Measurements from ENCODE around the gene ATP5F1E. TPM values are rescaled to one million over a fixed set of nuclear protein-coding genes. Genes with fewer than 3 reads are reported as not detected.

ATP5F1E gene
- total RNA-seq, 1 donor from 2014 or later, result 134 TPM

- TF ChIP-seq, protein P1, sequence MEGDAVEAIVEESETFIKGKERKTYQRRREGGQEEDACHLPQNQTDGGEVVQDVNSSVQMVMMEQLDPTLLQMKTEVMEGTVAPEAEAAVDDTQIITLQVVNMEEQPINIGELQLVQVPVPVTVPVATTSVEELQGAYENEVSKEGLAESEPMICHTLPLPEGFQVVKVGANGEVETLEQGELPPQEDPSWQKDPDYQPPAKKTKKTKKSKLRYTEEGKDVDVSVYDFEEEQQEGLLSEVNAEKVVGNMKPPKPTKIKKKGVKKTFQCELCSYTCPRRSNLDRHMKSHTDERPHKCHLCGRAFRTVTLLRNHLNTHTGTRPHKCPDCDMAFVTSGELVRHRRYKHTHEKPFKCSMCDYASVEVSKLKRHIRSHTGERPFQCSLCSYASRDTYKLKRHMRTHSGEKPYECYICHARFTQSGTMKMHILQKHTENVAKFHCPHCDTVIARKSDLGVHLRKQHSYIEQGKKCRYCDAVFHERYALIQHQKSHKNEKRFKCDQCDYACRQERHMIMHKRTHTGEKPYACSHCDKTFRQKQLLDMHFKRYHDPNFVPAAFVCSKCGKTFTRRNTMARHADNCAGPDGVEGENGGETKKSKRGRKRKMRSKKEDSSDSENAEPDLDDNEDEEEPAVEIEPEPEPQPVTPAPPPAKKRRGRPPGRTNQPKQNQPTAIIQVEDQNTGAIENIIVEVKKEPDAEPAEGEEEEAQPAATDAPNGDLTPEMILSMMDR (IDR thresholded peaks at IDR 0.05; ENCODE audit: borderline replicate concordance), result no peak
- no peak overlapping the region for H3K27ac ChIP-seq (replicated peaks)
- no peaks in the 10 kb centered on the region for H3K27me3 ChIP-seq (ENCODE audit: low read depth)
- no peaks in the 10 kb centered on the region for H3K9me3 ChIP-seq (replicated peaks)
- intact Hi-C loops (cut with micrococcal nuclease), result no loop called here
- peaks cover 27% of the 10 kb centered on the region for H3K4me1 ChIP-seq
- H3K36me3 ChIP-seq, result peaks cover 52% of the 10 kb centered on the region
- H3K4me3 ChIP-seq, result no peak overlapping the region
- DNase-seq, result no peak
Measured at GRCh38 chr20:59022754-59023153, 9.4 kb downstream of the ATP5F1E start.

DNA sequence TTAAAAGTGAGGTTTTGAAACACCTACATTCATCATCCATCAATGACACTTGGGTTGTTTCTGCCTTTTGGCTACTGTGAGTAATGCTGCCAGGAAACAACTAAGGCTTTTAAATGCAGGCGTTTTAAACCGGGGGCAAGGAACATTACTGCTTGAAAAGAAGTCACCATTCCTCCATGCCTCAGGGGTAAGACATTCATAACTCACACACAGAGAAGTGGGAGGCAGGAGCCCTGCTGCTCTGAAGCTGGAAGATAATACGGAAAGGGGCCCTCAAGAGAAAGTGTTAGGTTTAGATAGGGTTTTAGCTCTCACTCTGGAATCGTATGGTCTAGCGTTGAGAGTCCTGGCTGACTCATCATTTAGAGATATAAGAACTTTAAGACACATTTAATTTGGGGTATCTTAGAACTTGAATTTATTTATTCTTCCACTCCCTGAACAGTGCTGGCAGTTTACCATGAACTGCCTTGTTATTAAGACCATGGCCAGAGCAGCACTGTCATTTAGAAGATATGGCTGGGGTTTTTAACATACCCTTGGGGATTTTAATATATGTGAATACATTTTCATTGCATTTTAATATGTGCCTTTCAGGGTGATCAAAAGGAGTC lies 11.1 kb downstream of the ATP5F1E start:
- intact Hi-C loops (cut with micrococcal nuclease), result no loop called here
- Histone ChIP-seq H3K27me3 (ENCODE audit: low read depth) (no peaks in the 10 kb centered on the region), H3K9me3 (replicated peaks) (no peaks in the 10 kb centered on the region), H3K36me3 (peaks cover 42% of the 10 kb centered on the region), H3K27ac (replicated peaks) (no peak overlapping the region), H3K4me3 (no peak overlapping the region), H3K4me1 (peaks cover 32% of the 10 kb centered on the region)
- TF ChIP-seq, protein P1 (IDR thresholded peaks at IDR 0.05; ENCODE audit: borderline replicate concordance), result no peak
- no peak for DNase-seq

- H3K27ac ChIP-seq (replicated peaks), result no peak within 1 kb of the TSS
Measured at GRCh38 chr20:59019217-59019616, 12.9 kb downstream of the ATP5F1E start, which contains the start of gene TUBB1. TUBB1 (plus strand) TSS chr20:59019429; CDS start chr20:59019523, 94 bp downstream.

DNA sequence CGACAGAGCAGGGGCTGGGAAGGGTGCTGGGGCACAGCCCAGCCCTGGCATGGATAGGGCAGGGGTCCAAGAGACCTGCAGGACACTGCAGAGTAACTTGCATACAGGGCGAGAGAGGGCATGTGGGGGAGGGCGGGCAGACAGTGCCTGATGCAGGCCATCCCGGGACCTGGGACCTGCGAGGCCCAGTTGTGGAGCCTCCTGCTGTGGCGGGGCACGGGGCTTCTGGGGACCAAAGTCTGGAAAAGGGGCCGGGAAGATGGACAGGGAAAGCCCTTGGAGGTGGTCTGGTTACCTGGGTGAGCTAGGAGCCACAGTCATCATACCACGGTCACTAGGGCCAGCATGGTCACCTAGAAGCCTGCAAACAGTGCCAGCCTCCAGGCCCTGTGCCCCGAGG lies 13.3 kb downstream of the ATP5F1E start:
- DNase-seq, result no peak

More at GRCh38 chr20:59019217-59019616, 12.9 kb downstream of the ATP5F1E start, which contains the start of gene TUBB1:
- DNase-seq, result no peak
- Histone ChIP-seq H3K9me3 (replicated peaks) (no peaks in the 10 kb centered on the region), H3K27me3 (ENCODE audit: low read depth) (no peaks in the 10 kb centered on the region), H3K4me3 (no peak within 1 kb of the TSS), H3K36me3 (peaks cover 24% of the 10 kb centered on the region), H3K4me1 (peaks cover 32% of the 10 kb centered on the region)
- intact Hi-C loops (cut with micrococcal nuclease), result no loop called here
- TF ChIP-seq, protein P1 (IDR thresholded peaks at IDR 0.05; ENCODE audit: borderline replicate concordance), result no peak

DNA sequence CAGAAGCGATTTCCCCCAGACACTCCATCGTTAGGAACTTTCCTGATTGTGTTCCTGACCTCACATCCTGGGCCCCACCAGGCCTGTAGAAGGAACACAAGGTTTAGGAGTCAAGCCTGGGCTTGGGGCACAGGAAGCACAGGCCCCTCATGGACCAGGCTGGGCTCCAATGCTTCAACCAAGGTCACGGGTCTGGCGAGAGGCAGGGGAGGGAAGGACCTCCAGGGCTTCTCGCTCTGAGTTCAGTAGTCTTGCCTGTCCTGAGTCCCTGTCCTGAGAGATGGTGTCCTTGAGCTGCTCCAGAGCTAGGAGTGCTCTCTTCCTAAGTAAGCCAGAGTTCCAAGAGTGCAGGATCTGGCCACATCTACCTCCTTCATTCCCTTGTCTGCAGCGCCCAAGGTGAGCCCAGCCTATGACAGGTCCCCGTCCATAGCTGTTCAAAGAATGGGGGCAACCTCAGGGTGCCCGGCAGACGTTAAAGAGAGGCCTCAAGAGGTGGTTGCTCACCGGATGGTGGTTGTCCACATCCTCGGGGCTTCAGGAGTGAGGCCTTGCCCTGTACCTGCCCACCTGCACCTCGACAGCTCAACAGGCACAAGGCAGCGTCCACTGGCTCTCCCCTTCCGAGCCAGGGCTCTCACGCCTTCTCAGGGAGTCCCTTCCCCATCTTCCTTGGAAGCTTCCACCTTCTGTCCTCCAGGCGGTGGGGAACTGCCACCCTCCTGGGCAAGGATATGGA lies 14.5 kb downstream of the ATP5F1E start:
- DNase-seq, result no peak
- peaks cover 8% of the 10 kb centered on the region for H3K36me3 ChIP-seq
- TF ChIP-seq, protein P1 (IDR thresholded peaks at IDR 0.05; ENCODE audit: borderline replicate concordance), result no peak
- H3K4me3 ChIP-seq, result no peak overlapping the region
- H3K4me1 ChIP-seq, result peaks cover 34% of the 10 kb centered on the region
- intact Hi-C loops (cut with micrococcal nuclease), result no loop called here
- H3K27ac ChIP-seq (replicated peaks), result peak overlapping the region; percentile 63
- H3K27me3 ChIP-seq (ENCODE audit: low read depth), result no peaks in the 10 kb centered on the region
- no peaks in the 10 kb centered on the region for H3K9me3 ChIP-seq (replicated peaks)

More for the DNA sequence above, 13.3 kb downstream of the ATP5F1E start:
- Histone ChIP-seq H3K9me3 (replicated peaks) (no peaks in the 10 kb centered on the region), H3K27ac (replicated peaks) (no peak overlapping the region), H3K4me1 (peaks cover 34% of the 10 kb centered on the region), H3K27me3 (ENCODE audit: low read depth) (no peaks in the 10 kb centered on the region), H3K36me3 (peaks cover 20% of the 10 kb centered on the region), H3K4me3 (no peak overlapping the region)
- intact Hi-C loops (cut with micrococcal nuclease), result no loop called here
- TF ChIP-seq, protein P1 (IDR thresholded peaks at IDR 0.05; ENCODE audit: borderline replicate concordance), result no peak
